Stromal cell of bone marrow (primary cell): ENCODE measurements around the gene PIWIL4.
"Not testable (repeated sequence)": the region's sequence is repeated elsewhere in the genome, so short reads cannot be mapped to it uniquely, and the experiment has no call there.

Source experiments
- DNase-seq: peaks from one replicate; pipeline ENCODE4 v3.0.0-alpha.2; 2012; ENCODE audit warnings: low read depth

The PIWIL4 gene

GRCh38 chr11:94638301-94638901 is 71.2 kb downstream of the PIWIL4 start:
- no peak for DNase-seq

GRCh38 chr11:94638902-94639373 is 71.8 kb downstream of the PIWIL4 start:
- DNase-seq, result peak; percentile 32

DNA sequence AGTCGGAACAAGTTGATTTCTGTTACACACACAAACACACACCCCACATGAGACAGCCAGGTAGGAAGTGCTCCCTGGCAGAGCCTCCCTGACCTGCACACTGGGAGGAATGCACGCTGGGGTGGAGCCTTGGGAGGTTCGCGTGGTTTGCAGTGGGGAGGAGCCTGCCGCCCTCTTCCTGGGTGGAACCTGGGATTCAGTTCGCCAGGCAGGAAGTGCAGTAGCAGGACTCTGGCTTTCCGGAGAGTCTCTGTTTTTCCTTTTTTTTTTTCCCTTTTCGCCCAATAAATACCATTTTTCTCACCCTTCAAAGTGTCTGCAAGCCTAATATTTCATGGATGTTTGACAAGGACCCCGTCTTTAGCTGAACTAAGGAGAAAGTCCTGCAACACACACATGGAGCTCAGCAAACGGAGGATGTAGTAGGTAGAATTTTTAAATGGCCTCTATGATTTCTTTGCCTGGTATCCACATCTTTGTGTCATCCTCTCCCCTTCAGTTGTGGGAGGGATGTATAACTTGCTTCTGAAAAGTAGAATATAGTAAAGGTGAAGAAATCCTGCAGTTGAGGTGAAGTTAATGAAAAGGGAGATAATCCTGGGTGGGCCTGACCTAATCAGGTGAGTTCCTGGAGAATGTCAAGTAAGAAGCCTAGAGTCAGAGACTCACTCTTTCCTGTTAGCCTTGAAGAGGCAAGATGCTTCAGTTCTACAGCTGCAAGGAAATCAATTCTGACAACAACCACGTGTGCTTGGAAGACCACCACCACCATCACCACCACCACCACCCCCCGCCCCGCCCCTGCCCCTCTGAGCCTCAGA is 72.9 kb downstream of the PIWIL4 start:
- DNase-seq, result no peak

DNA sequence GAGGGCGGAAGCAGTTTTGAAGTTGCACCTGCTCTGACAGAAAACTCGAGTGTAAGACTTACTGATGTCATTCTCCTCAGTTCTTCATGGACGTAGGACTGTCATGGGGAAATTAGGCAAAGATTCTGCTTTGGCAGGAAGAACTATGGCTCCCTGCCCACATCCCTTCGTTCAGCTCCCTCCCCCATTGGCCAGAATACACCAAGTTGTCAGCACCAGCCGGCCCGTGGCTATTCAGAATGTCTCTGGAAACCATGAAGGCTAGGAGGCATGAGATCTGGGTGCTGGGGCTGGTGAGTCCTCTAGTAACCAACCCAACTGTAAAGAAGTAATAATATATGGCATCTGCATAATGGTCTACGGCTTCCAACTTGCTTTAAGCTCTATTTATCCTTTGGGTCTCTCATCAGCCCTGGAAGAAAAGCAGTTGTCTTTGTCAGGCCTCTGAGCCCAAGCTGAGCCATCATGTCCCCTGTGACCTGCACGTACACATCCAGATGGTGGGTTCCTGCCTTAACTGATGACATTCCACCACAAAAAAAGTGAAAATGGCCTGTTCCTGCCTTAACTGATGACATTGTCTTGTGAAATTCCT is 74.1 kb downstream of the PIWIL4 start:
- no peak for DNase-seq

GRCh38 chr11:94643186-94643585 is 76.0 kb downstream of the PIWIL4 start:
- not testable (repeated sequence) for DNase-seq

GRCh38 chr11:94647926-94648325 is 80.8 kb downstream of the PIWIL4 start:
- peak; percentile 34 for DNase-seq

GRCh38 chr11:94648789-94649188 is 81.6 kb downstream of the PIWIL4 start:
- no peak for DNase-seq

- no peak for DNase-seq
Observed at GRCh38 chr11:94649254-94649653, 82.1 kb downstream of the PIWIL4 start.

- DNase-seq, result no peak
Observed at GRCh38 chr11:94649964-94650623, 82.9 kb downstream of the PIWIL4 start.

- DNase-seq, result peak; percentile 76
Observed at GRCh38 chr11:94650756-94651155, 83.6 kb downstream of the PIWIL4 start.

GRCh38 chr11:94652735-94653284 is 85.6 kb downstream of the PIWIL4 start:
- DNase-seq, result no peak

GRCh38 chr11:94653561-94653960 is 86.4 kb downstream of the PIWIL4 start:
- no peak for DNase-seq

DNA sequence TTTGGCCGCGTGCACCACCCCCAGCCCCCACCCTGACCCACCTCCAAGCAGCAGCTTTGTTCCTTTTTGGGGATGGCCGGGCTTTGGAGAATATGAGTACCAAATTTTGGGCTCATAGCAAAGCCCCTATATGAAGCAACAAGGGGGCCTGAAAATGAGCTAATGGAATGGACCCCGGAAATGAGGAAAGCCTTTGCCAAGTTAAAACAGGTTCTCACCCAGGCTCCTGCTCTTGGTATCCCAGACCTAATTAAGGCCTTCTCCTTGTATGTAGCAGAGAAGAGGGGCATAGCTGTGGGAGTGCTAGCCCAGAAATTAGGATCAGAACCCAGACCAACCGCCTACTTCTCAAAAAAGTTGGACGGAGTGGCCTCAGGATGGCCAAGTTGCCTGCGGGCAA is 87.0 kb downstream of the PIWIL4 start:
- no peak for DNase-seq

DNA sequence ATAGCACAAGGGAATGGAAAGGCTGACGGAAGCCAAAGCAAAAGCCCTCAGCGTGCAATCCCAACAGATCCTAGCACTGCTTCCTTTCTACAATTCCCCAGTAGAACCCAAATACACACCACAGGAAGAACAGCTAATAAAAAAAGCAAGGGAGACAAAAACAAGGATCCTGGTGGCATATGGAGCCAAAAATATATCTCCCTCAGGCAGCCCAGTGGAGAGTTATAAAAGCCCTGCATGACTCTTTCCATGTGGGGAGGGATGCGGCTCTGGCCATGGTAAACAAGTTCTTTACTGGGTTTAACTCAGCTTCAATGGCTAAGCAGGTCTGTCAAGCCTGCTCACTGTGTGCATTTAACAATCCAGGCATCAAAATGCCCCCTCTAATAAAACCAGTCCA is 88.1 kb downstream of the PIWIL4 start:
- DNase-seq, result no peak

GRCh38 chr11:94655956-94656355 is 88.8 kb downstream of the PIWIL4 start:
- DNase-seq, result no peak

DNA sequence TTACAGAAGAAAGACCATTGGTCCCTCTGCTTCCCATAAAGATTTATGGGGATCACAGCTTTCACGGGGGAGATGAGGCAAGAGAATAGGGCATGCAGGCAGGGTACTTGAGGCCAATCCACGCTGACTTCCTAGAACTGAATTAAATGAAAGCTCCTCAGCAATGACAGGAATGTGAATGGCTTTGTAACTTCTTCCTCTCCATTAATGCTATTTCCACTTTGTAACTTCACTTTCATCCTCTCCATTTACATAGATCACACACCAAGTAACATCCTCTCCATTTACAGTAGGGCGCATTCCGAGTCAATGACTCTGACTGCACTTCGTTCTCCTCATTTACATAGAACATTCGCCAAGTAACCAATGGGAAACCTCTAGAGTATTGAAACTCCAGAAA is 89.8 kb downstream of the PIWIL4 start:
- DNase-seq, result no peak

DNA sequence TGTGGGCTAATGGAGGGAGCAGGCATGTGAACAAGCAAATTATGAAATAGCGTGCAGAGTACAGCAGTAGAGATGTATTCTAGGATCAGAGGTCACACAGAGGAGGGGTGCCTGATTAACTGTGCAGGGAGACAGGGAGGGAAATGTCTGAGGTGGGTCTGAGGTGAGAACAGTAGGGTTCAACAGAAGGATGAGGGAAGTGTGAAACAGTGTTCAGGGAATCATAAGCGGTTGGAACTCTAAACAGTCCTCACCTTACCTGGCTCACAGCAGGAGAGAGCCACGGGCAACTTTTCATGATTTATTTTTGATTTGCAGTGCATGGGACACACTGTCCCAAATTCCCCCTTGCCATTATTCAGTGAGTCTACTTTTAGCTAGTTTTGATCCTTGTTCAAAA is 90.5 kb downstream of the PIWIL4 start:
- DNase-seq, result no peak

DNA sequence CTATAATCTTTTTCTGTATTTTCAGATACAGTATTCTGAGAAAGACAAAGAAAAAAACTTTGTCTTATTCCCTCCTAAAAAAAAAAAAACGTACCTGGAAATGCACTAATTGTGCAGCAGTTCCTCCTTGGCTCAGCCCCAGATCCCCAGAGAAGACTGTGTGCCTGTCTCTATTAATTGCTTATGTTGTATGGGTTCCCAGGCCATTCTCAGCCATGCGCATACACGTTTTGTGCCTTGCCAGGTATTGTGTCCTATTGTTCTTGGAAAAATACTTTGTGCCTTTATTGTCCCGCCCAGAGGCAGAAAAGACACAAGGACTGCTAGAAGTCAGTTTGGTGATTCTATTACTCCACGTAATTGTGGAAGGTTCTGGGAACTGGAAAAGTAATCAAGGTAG is 91.2 kb downstream of the PIWIL4 start:
- no peak for DNase-seq

GRCh38 chr11:94658888-94659287 is 91.7 kb downstream of the PIWIL4 start:
- no peak for DNase-seq

GRCh38 chr11:94661444-94661843 is 94.3 kb downstream of the PIWIL4 start:
- DNase-seq, result no peak

DNA sequence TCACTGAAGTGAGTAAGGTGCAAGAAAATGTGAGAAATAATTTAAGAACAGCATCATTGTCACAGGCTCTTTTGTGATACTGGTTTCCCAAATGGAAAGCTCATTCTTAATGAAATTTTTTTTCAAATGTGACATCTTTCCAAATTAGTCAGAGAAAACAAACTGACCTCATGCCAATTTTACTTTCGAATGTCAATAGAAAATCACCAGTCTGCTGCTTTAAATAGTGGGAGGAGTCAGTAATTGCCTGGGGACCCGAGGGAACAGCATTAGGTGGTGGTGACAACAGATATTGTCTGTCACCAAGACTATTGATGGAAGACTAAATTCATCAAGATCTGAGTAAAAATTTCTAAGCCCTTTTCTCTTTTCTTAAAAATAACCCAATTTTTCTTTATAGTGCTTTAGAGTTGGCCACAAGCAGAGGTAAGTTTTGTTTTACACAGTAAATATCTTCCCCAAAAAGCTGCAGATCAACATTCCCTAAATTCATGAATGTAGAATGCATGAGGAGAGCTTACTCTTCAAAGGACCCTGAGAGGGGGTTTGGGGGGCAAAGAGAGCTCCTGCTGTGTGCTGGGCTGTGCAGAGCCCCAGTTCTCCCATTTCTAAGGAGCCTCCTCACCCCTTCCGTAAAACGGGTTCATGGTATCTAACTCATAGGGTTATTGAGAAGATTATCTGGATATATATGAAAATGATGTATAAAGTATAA is 95.1 kb downstream of the PIWIL4 start:
- DNase-seq, result no peak
